Endothelial cell of umbilical vein (primary cell): Measurements from ENCODE around the gene LYSMD3.

Source experiments
- EZH2 ChIP-seq: IDR thresholded peaks from 2 replicates; pipeline ENCODE4 v1.6.1; 2012; ENCODE audit warnings: borderline replicate concordance, low read depth, mild to moderate bottlenecking, moderate library complexity, low read length, inconsistent platforms; ENCODE audit not compliant: severe bottlenecking
- GATA2 ChIP-seq: IDR thresholded peaks from 2 replicates; pipeline ENCODE4 v1.7.0; 2011; ENCODE audit warnings: low read depth, mild to moderate bottlenecking, moderate library complexity, mixed read lengths, low read length; ENCODE audit not compliant: insufficient read length, insufficient read depth
- JUN ChIP-seq: IDR thresholded peaks from 2 replicates; pipeline ENCODE4 v1.6.1; 2011; ENCODE audit warnings: borderline replicate concordance, low read depth; ENCODE audit not compliant: insufficient read length, insufficient read depth
- POLR2A ChIP-seq: IDR thresholded peaks from 2 replicates; pipeline ENCODE4 v1.6.1; 2012; ENCODE audit warnings: low read depth, mild to moderate bottlenecking, control low read depth, low read length
- POLR2AphosphoS5 ChIP-seq: IDR thresholded peaks from 2 replicates; pipeline ENCODE4 v1.6.1; 2012; ENCODE audit warnings: low read depth, mild to moderate bottlenecking, control low read depth, low read length, moderate library complexity; ENCODE audit not compliant: insufficient read depth
- TF ChIP-seq, protein P1 (sequence below), 2 donors: IDR thresholded peaks; 1 replicate in 1 of 2; 2 replicates in 1 of 2; pipeline ENCODE4 v1.5.1; 2011; ENCODE audit warnings: low read length in 2 of 2, mild to moderate bottlenecking in 2 of 2, moderate library complexity in 2 of 2, control low read depth in 1 of 2, inconsistent platforms in 1 of 2, low read depth in 1 of 2; ENCODE audit not compliant: insufficient read depth in 1 of 2; ENCODE audit errors: extremely low read depth in 1 of 2

DNA sequence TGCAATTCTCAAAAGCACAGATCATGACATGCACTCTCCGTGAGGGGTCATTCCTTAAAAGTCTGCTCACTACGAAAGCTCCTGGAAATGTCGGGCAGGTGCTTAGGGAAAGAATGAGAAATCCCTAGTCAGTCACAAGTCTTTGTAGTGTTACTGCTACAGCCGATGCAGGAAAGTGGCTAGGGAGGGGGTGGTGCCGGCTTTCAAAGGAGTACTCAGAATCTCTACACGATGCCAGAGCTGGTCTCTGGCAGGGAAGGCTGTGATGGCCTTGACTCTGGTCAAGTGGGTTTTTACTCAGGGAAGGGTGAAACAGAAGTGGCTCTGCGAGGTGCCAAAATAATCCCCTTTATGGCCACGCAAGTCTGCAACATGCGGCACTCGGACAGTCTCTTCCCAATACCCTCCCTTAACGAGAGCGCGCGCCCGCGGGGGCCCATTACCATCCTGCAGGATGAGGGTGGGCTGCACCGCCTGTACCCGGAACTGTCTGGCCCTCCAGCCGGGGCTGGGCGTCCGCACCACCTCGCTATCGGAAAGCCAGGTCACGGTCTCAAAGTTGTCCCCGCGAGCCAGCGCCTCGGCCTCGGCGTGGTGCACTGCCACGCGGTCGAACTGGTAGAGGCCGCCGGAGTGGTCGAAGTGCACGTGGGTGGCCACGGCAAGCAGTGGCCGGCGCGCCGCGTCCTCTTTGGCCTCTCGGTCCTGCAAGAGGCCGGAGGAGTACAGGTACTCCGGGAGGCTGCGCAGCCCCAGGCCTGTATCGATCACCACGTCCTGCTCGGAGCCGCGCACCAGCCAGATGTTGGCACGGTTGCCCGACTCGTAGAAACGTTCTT is 55.8 kb downstream of the LYSMD3 start:
- TF ChIP-seq, protein P1, sequence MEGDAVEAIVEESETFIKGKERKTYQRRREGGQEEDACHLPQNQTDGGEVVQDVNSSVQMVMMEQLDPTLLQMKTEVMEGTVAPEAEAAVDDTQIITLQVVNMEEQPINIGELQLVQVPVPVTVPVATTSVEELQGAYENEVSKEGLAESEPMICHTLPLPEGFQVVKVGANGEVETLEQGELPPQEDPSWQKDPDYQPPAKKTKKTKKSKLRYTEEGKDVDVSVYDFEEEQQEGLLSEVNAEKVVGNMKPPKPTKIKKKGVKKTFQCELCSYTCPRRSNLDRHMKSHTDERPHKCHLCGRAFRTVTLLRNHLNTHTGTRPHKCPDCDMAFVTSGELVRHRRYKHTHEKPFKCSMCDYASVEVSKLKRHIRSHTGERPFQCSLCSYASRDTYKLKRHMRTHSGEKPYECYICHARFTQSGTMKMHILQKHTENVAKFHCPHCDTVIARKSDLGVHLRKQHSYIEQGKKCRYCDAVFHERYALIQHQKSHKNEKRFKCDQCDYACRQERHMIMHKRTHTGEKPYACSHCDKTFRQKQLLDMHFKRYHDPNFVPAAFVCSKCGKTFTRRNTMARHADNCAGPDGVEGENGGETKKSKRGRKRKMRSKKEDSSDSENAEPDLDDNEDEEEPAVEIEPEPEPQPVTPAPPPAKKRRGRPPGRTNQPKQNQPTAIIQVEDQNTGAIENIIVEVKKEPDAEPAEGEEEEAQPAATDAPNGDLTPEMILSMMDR (IDR thresholded peaks at IDR 0.05; ENCODE audit: extremely low read depth in 1 of 2, insufficient read depth in 1 of 2, low read depth in 1 of 2, low read length in 2 of 2): no peak
- no peak for TF ChIP-seq GATA2
- TF ChIP-seq EZH2: no peak
- TF ChIP-seq POLR2AphosphoS5: no peak
- TF ChIP-seq JUN: no peak
- no peak for TF ChIP-seq POLR2A
